ENCODE results near the gene HLA-DMB. TPM values are rescaled to one million over a fixed set of nuclear protein-coding genes. Genes with fewer than 3 reads are reported as not detected.

Gene HLA-DMB
- total and polyA plus RNA-seq, 2 donors (not counting 3 experiments of a cell fraction or from before 2014, with no cell fraction given) = 0.75 TPM; not detected in 1

GRCh38 chr6:32950449-32950848 is 9.6 kb upstream of the HLA-DMB start:
- ChIA-PET CTCF (interaction anchor here (0.8 to 10.8 kb wide), 5 partner anchors 15 to 170 kb away, joined by 3 to 174 read pairs (median 4); no protein-coding TSS in a partner anchor), POLR2A (interaction anchor here (1.9 kb wide), 1 partner anchor 22 kb away, joined by 6 read pairs; no protein-coding TSS in a partner anchor)
- Histone ChIP-seq H3K4me2 (ENCODE audit: insufficient read depth, low read length) (no peak overlapping the region), H4K20me1 (replicated peaks; ENCODE audit: control insufficient read depth, extremely low read depth, insufficient read depth, low read length) (no peaks in the 10 kb centered on the region), H3K27me3 (ENCODE audit: control insufficient read depth in 2 of 2, insufficient read depth in 2 of 2, low read length in 2 of 2) (peaks cover 0 to 18% of the 10 kb centered on the region in 2 experiments), H3K27ac (ENCODE audit: insufficient read depth, low read depth, low read length) (no peak overlapping the region), H3K9me1 (replicated peaks; ENCODE audit: control insufficient read depth, extremely low read depth, insufficient read depth, low read length) (no peaks in the 10 kb centered on the region), H3K36me3 (ENCODE audit: control insufficient read depth in 2 of 2, extremely low read depth in 1 of 2, insufficient read depth in 2 of 2, low read length in 2 of 2) (no peaks in the 10 kb centered on the region), H3K9me3 (replicated peaks; ENCODE audit: control insufficient read depth, insufficient read depth, low read length) (no peaks in the 10 kb centered on the region), H2AFZ (ENCODE audit: low read depth, low read length) (no peak overlapping the region), H3K79me2 (ENCODE audit: control insufficient read depth, insufficient read depth, low read length) (no peaks in the 10 kb centered on the region), H3K4me1 (ENCODE audit: control insufficient read depth, extremely low read depth, insufficient read depth, low read length) (no peaks in the 10 kb centered on the region), H3K4me3 (replicated peaks in 1 of 3; ENCODE audit: insufficient read depth in 1 of 3, low read depth in 1 of 3, low read length in 3 of 3) (no peak overlapping the region), H3K9ac (replicated peaks; ENCODE audit: extremely low read depth, insufficient read depth, low read length) (no peak overlapping the region)
- intact Hi-C loops (cut with micrococcal nuclease) = no loop called here
- dilution Hi-C loops (cut with MboI; ENCODE audit: extremely low pct_ligation_motif_present, low sequenced_read_pairs) = no loop called here
- DNase-seq (ENCODE audit: low read depth, low spot score) = no peak
- FAIRE-seq = no peak
- TF ChIP-seq CTCF (IDR thresholded peaks at IDR 0.05; ENCODE audit: extremely low read depth in 1 of 2, insufficient read depth in 1 of 2, low read depth in 1 of 2, low read length in 2 of 2) (no peak), GATA2 (IDR thresholded peaks at IDR 0.05; ENCODE audit: insufficient read depth, insufficient read length, low read depth, low read length) (no peak), FOS (IDR thresholded peaks at IDR 0.05; ENCODE audit: borderline replicate concordance, insufficient read depth, low read length) (no peak), POLR2A (IDR thresholded peaks at IDR 0.05; ENCODE audit: low read depth, low read length) (no peak), EZH2 (IDR thresholded peaks at IDR 0.05; ENCODE audit: borderline replicate concordance, low read depth, low read length, severe bottlenecking) (no peak), MYC (IDR thresholded peaks at IDR 0.05; ENCODE audit: low read depth, low read length) (no peak), POLR2AphosphoS5 (IDR thresholded peaks at IDR 0.05; ENCODE audit: insufficient read depth, low read depth, low read length) (no peak), MAX (IDR thresholded peaks at IDR 0.05; ENCODE audit: insufficient read depth, insufficient read length) (no peak), JUN (IDR thresholded peaks at IDR 0.05; ENCODE audit: borderline replicate concordance, insufficient read depth, insufficient read length, low read depth) (no peak)
- BruUV-seq (replicated peaks) = no TSS peak
